ENCODE data around the gene HELZ. TPM values are rescaled to one million over a fixed set of nuclear protein-coding genes. Genes with fewer than 3 reads are reported as not detected.

Gene HELZ
- total and polyA plus RNA-seq, 2 donors (not counting 3 experiments of a cell fraction or from before 2014, with no cell fraction given) = 8.0 to 47.3 TPM

DNA sequence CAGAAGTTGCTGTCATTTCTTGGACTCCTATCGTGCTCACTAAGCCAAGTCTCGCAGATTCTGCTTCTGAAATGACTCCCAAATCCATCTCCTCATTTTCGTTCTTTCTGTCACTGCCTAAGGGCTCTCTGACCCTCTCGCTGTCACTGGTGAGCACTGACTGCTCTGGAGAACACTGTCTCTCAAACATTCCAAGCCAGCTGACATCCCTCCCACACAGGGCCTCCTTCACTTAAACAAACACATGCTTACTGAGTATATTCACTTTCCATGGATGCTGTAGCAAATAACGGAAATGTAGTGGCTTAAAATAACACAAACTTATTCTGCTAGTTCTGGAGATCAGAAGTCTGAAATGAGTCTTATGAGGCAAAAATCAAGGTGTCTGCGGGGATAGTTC is 181.9 kb downstream of the HELZ start:
- no peak overlapping the region for H3K27ac ChIP-seq (ENCODE audit: insufficient read depth, low read depth, low read length)
- no peak for TF ChIP-seq POLR2AphosphoS5 (IDR thresholded peaks at IDR 0.05; ENCODE audit: insufficient read depth, low read depth, low read length)
- no peak for TF ChIP-seq FOS (IDR thresholded peaks at IDR 0.05; ENCODE audit: borderline replicate concordance, insufficient read depth, low read length)
- TF ChIP-seq, protein P1, sequence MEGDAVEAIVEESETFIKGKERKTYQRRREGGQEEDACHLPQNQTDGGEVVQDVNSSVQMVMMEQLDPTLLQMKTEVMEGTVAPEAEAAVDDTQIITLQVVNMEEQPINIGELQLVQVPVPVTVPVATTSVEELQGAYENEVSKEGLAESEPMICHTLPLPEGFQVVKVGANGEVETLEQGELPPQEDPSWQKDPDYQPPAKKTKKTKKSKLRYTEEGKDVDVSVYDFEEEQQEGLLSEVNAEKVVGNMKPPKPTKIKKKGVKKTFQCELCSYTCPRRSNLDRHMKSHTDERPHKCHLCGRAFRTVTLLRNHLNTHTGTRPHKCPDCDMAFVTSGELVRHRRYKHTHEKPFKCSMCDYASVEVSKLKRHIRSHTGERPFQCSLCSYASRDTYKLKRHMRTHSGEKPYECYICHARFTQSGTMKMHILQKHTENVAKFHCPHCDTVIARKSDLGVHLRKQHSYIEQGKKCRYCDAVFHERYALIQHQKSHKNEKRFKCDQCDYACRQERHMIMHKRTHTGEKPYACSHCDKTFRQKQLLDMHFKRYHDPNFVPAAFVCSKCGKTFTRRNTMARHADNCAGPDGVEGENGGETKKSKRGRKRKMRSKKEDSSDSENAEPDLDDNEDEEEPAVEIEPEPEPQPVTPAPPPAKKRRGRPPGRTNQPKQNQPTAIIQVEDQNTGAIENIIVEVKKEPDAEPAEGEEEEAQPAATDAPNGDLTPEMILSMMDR (IDR thresholded peaks at IDR 0.05; ENCODE audit: extremely low read depth in 1 of 2, insufficient read depth in 1 of 2, low read depth in 1 of 2, low read length in 2 of 2) = no peak
- TF ChIP-seq JUN (IDR thresholded peaks at IDR 0.05; ENCODE audit: borderline replicate concordance, insufficient read depth, insufficient read length, low read depth) = no peak
- TF ChIP-seq, protein P2, sequence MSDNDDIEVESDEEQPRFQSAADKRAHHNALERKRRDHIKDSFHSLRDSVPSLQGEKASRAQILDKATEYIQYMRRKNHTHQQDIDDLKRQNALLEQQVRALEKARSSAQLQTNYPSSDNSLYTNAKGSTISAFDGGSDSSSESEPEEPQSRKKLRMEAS (IDR thresholded peaks at IDR 0.05; ENCODE audit: insufficient read depth, insufficient read length) = no peak
- no peak for TF ChIP-seq EZH2 (IDR thresholded peaks at IDR 0.05; ENCODE audit: borderline replicate concordance, low read depth, low read length, severe bottlenecking)
- no peak for TF ChIP-seq POLR2A (IDR thresholded peaks at IDR 0.05; ENCODE audit: low read depth, low read length)
- no peak for TF ChIP-seq MYC (IDR thresholded peaks at IDR 0.05; ENCODE audit: low read depth, low read length)
- TF ChIP-seq GATA2 (IDR thresholded peaks at IDR 0.05; ENCODE audit: insufficient read depth, insufficient read length, low read depth, low read length) = no peak
- intact Hi-C loops (cut with micrococcal nuclease) = no loop called here
- dilution Hi-C loops (cut with MboI; ENCODE audit: extremely low pct_ligation_motif_present, low sequenced_read_pairs) = no loop called here
- CTCF ChIA-PET = no interaction called here
- H3K36me3 ChIP-seq (ENCODE audit: control insufficient read depth in 2 of 2, extremely low read depth in 1 of 2, insufficient read depth in 2 of 2, low read length in 2 of 2) = no peaks in the 10 kb centered on the region
- BruUV-seq (replicated peaks) = no TSS peak
- DNase-seq (ENCODE audit: low read depth, low spot score) (no peak), FAIRE-seq (no peak)
- no peaks in the 10 kb centered on the region for H3K9me1 ChIP-seq (replicated peaks; ENCODE audit: control insufficient read depth, extremely low read depth, insufficient read depth, low read length)
- H3K4me2 ChIP-seq (ENCODE audit: insufficient read depth, low read length) = no peak overlapping the region
- no peak overlapping the region for H2AFZ ChIP-seq (ENCODE audit: low read depth, low read length)
- H3K4me3 ChIP-seq (replicated peaks in 1 of 3; ENCODE audit: insufficient read depth in 1 of 3, low read depth in 1 of 3, low read length in 3 of 3) = no peak overlapping the region
- H3K9ac ChIP-seq (replicated peaks; ENCODE audit: extremely low read depth, insufficient read depth, low read length) = no peak overlapping the region
- no peaks in the 10 kb centered on the region for H4K20me1 ChIP-seq (replicated peaks; ENCODE audit: control insufficient read depth, extremely low read depth, insufficient read depth, low read length)
- POLR2A ChIA-PET = no interaction called here
- no peaks in the 10 kb centered on the region for H3K9me3 ChIP-seq (replicated peaks; ENCODE audit: control insufficient read depth, insufficient read depth, low read length)
- H3K79me2 ChIP-seq (ENCODE audit: control insufficient read depth, insufficient read depth, low read length) = no peaks in the 10 kb centered on the region
- no peaks in the 10 kb centered on the region for H3K27me3 ChIP-seq (ENCODE audit: control insufficient read depth in 2 of 2, insufficient read depth in 2 of 2, low read length in 2 of 2)
- no peaks in the 10 kb centered on the region for H3K4me1 ChIP-seq (ENCODE audit: control insufficient read depth, extremely low read depth, insufficient read depth, low read length)
